ENCODE measurements around the gene SHCBP1. TPM values are rescaled to one million over a fixed set of nuclear protein-coding genes. Genes with fewer than 3 reads are reported as not detected.

The SHCBP1 gene
- total RNA-seq, 1 experiment from 2014 or later = 54.8 TPM

DNA sequence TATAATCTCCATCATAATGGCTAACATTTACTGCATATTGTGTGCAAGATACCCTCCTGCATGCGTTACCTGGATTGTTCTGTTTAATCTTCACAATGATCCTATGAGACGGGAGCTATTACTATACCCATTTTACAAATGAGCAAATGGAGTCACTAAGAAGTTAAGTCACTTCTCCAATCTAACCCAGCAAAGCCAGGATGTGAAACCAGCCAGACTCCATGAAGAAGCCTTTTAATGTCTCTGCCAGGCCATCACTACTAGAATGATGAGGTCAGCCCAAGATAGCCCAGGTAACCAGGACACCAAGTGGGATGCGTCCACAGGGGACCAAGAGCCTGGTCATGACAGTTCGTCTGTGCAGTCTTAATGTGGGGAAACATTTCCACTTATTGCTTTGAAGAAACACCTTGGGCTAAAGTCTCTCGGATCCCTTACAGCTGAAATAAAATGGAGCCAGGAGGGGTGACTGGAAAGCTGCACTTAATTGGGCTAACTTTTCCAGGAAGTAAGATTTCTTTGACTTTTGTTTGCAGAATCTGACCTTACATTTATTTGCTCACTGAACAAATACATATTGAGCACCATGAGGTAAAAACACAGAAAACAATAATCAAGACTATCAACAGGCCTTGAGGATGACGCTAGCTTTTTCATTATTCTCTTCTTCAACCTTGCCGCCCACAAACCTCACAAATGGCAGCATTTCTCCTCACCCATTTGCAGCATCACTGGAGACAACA lies 926 bp upstream of the SHCBP1 start:
- Mint-ChIP-seq H3K27me3 (ENCODE audit: unreplicated experiment) (no peaks in the 10 kb centered on the region), H3K4me1 (ENCODE audit: low read depth, unreplicated experiment) (peaks cover 35% of the 10 kb centered on the region), H3K27ac (ENCODE audit: unreplicated experiment) (peak overlapping the region; percentile 97), H3K9me3 (ENCODE audit: low read depth, unreplicated experiment) (no peaks in the 10 kb centered on the region), H3K36me3 (ENCODE audit: insufficient read depth, unreplicated experiment) (peaks cover 20% of the 10 kb centered on the region), H3K4me3 (ENCODE audit: low read depth, unreplicated experiment) (peak overlapping the region; percentile 100)
- intact Hi-C loops (cut with micrococcal nuclease; ENCODE audit: unreplicated experiment) = loop anchor here (5.0 kb wide), 1 partner anchor 50 kb away; no protein-coding TSS in a partner anchor
- CTCF ChIA-PET = interaction anchor here (0.7 kb wide), 1 partner anchor 171 kb away, joined by 5 read pairs; no protein-coding TSS in a partner anchor
- no peak for TF ChIP-seq CTCF (IDR thresholded peaks at IDR 0.05; ENCODE audit: unreplicated experiment)
- BruUV-seq (replicated peaks) = no TSS peak
- DNase-seq = no peak

- CTCF ChIA-PET = no interaction called here
- Mint-ChIP-seq H3K36me3 (ENCODE audit: insufficient read depth, unreplicated experiment) (peaks cover 28% of the 10 kb centered on the region), H3K27ac (ENCODE audit: unreplicated experiment) (peak overlapping the region; percentile 97), H3K9me3 (ENCODE audit: low read depth, unreplicated experiment) (no peaks in the 10 kb centered on the region), H3K4me1 (ENCODE audit: low read depth, unreplicated experiment) (peaks cover 35% of the 10 kb centered on the region), H3K4me3 (ENCODE audit: low read depth, unreplicated experiment) (peak overlapping the region; percentile 100), H3K27me3 (ENCODE audit: unreplicated experiment) (no peaks in the 10 kb centered on the region)
- TSS peak; percentile 57 for BruUV-seq (replicated peaks)
- intact Hi-C loops (cut with micrococcal nuclease; ENCODE audit: unreplicated experiment) = loop anchor here (5.0 kb wide), 1 partner anchor 52 kb away; no protein-coding TSS in a partner anchor
- DNase-seq = peak; percentile 11
- TF ChIP-seq CTCF (IDR thresholded peaks at IDR 0.05; ENCODE audit: unreplicated experiment) = no peak
These were observed 743 bp downstream of the SHCBP1 start for GRCh38 chr16:46620266-46621005.

DNA sequence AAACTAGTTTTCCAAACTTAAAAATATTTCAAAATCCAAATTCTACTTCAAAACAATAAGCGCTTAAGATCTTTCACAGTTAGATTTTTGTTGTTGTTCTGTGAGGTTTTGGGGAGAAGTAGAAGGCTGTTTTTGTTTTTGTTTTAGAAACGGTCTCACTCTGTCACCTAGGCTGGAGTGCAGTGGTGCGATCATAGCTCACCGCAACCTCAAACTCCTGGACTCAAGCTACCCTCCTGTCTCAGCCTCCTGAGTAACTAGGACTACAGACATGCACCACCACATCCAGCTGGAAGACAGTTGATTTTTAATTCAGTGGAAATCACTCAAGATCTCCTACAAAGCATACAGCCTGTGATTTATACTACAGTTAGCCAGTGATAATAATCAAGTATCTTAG lies 2.7 kb downstream of the SHCBP1 start:
- Mint-ChIP-seq H3K4me3 (ENCODE audit: low read depth, unreplicated experiment) (no peak overlapping the region), H3K27ac (ENCODE audit: unreplicated experiment) (no peak overlapping the region), H3K36me3 (ENCODE audit: insufficient read depth, unreplicated experiment) (peaks cover 36% of the 10 kb centered on the region), H3K9me3 (ENCODE audit: low read depth, unreplicated experiment) (no peaks in the 10 kb centered on the region), H3K4me1 (ENCODE audit: low read depth, unreplicated experiment) (peaks cover 35% of the 10 kb centered on the region), H3K27me3 (ENCODE audit: unreplicated experiment) (no peaks in the 10 kb centered on the region)
- TF ChIP-seq CTCF (IDR thresholded peaks at IDR 0.05; ENCODE audit: unreplicated experiment) = no peak
- no peak for DNase-seq
- CTCF ChIA-PET = no interaction called here
- BruUV-seq (replicated peaks) = no TSS peak
- intact Hi-C loops (cut with micrococcal nuclease; ENCODE audit: unreplicated experiment) = no loop called here

GRCh38 chr16:46614006-46614405 lies 7.2 kb downstream of the SHCBP1 start:
- CTCF ChIA-PET = no interaction called here
- Mint-ChIP-seq H3K4me1 (ENCODE audit: low read depth, unreplicated experiment) (peaks cover 2% of the 10 kb centered on the region), H3K27ac (ENCODE audit: unreplicated experiment) (no peak overlapping the region), H3K4me3 (ENCODE audit: low read depth, unreplicated experiment) (no peak overlapping the region), H3K9me3 (ENCODE audit: low read depth, unreplicated experiment) (no peaks in the 10 kb centered on the region), H3K36me3 (ENCODE audit: insufficient read depth, unreplicated experiment) (peaks cover 22% of the 10 kb centered on the region), H3K27me3 (ENCODE audit: unreplicated experiment) (no peaks in the 10 kb centered on the region)
- intact Hi-C loops (cut with micrococcal nuclease; ENCODE audit: unreplicated experiment) = no loop called here
- no TSS peak for BruUV-seq (replicated peaks)
- no peak for DNase-seq
- no peak for TF ChIP-seq CTCF (IDR thresholded peaks at IDR 0.05; ENCODE audit: unreplicated experiment)

Data from Calu3 (cell line).